K562 (cell line): ENCODE measurements around the gene MAP3K7CL. TPM values are rescaled to one million over a fixed set of nuclear protein-coding genes. Genes with fewer than 3 reads are reported as not detected.

ENCODE experiments used
- ATAC-seq: fragments of 200-7000 bp; cut with Tn5 transposase; 3 replicates; pipeline ENCODE4 v1.9.1; 2020; ENCODE audit warnings: moderate library complexity
- BruUV-seq: library from RNA; stranded (reverse); fragments of 400-500 nt; replicated peaks from 2 replicates; lab custom pipeline; 2021; lab: Mats Ljungman, UMichigan
- CTCF ChIA-PET: fragments of 300-600 bp; formaldehyde crosslinking; extraction: SDS; loops from one replicate; lab custom pipeline; 2021; ENCODE audit warnings: low intra/inter-chr PET ratio; lab: Yijun Ruan, JAX
- POLR2A ChIA-PET: fragments of 300-600, 350-650 bp; sonication (Branson Sonifier 250); formaldehyde crosslinking; extraction: SDS; loops from one replicate; lab custom pipeline; 2021; ENCODE audit warnings: antibody characterized with exemption, inconsistent platforms; lab: Yijun Ruan, JAX
- DNase-seq, 4 experiments: peaks; one replicate each; pipeline versions ENCODE4 v3.0.0 to v3.0.0-alpha.2; 2011 to 2018; ENCODE audit warnings: low spot score in 3 of 4, mixed read lengths in 3 of 4; ENCODE audit errors: extremely low read depth in 1 of 4
- FAIRE-seq: peaks from 2 replicates; lab custom pipeline; 2011; peaks lifted over from hg19 to GRCh38; lab: Jason Lieb, UNC
- H2AFZ ChIP-seq: 2 replicates; pipeline ENCODE4 v1.6.0; 2011; ENCODE audit warnings: low read depth, low read length, control low read depth, inconsistent platforms
- H3K27ac ChIP-seq: fragments of 200-600 bp; 3 replicates; pipeline ENCODE4 v1.8.0; 2011; ENCODE audit warnings: low read depth, mild to moderate bottlenecking, control low read depth, inconsistent platforms, low read length, moderate library complexity, mixed read lengths; ENCODE audit errors: extremely low read depth
- H3K27me3 ChIP-seq, 2 experiments: fragments of 300-600 bp in 1 of 2; 2 replicates in 1 of 2; 3 replicates in 1 of 2; pipeline versions ENCODE4 v1.6.0 to v1.8.0; 2011; ENCODE audit warnings: inconsistent platforms in 2 of 2, low read length in 2 of 2, mild to moderate bottlenecking in 1 of 2, mixed read lengths in 1 of 2, moderate library complexity in 1 of 2; ENCODE audit not compliant: control insufficient read depth in 2 of 2, insufficient read depth in 2 of 2
- H3K36me3 ChIP-seq: fragments of 300-600 bp; 3 replicates; pipeline ENCODE4 v1.8.0; 2011; ENCODE audit warnings: mild to moderate bottlenecking, low read length, inconsistent platforms; ENCODE audit not compliant: control insufficient read depth, insufficient read depth
- H3K4me1 ChIP-seq, 2 experiments: fragments of 200-600 bp in 1 of 2; replicated peaks in 1 of 2; 2 replicates in 1 of 2; 3 replicates in 1 of 2; pipeline versions ENCODE4 v1.5.1 to v1.8.0; 2011; ENCODE audit warnings: inconsistent platforms in 2 of 2, low read length in 2 of 2, mild to moderate bottlenecking in 1 of 2, mixed read lengths in 1 of 2, moderate library complexity in 1 of 2; ENCODE audit not compliant: control insufficient read depth in 2 of 2, insufficient read depth in 2 of 2
- H3K4me2 ChIP-seq: 2 replicates; pipeline ENCODE4 v1.6.1; 2011; ENCODE audit warnings: low read length, control low read depth, inconsistent platforms, mixed read lengths; ENCODE audit not compliant: insufficient read depth
- H3K4me3 ChIP-seq: fragments of 200-600 bp; sonication (generic), shearing (Covaris generic); 2 replicates; pipeline ENCODE4 v1.5.1; 2016; ENCODE audit warnings: control low read depth, inconsistent platforms
- H3K79me2 ChIP-seq: fragments of 200-600 bp; 3 replicates; pipeline ENCODE4 v1.8.0; 2011; ENCODE audit warnings: low read length, inconsistent platforms; ENCODE audit not compliant: control insufficient read depth, insufficient read depth
- H3K9ac ChIP-seq, 2 experiments: 2 replicates each; pipeline versions ENCODE4 v1.6.0 to v1.6.1; 2011; ENCODE audit warnings: low read depth in 2 of 2, low read length in 2 of 2, control low read depth in 1 of 2, inconsistent platforms in 1 of 2, mild to moderate bottlenecking in 1 of 2, mixed read lengths in 1 of 2; ENCODE audit not compliant: insufficient read depth in 1 of 2
- H3K9me1 ChIP-seq: one replicate; pipeline ENCODE4 v1.6.0; 2011; ENCODE audit warnings: inconsistent platforms, mild to moderate bottlenecking, low read length, moderate library complexity; ENCODE audit not compliant: control insufficient read depth, insufficient read depth
- H3K9me3 ChIP-seq: replicated peaks from 2 replicates; pipeline ENCODE4 v1.5.1; 2011; ENCODE audit warnings: low read depth, low read length, inconsistent platforms; ENCODE audit not compliant: control insufficient read depth, insufficient read depth
- H4K20me1 ChIP-seq: replicated peaks from 2 replicates; pipeline ENCODE4 v1.6.1; 2011; ENCODE audit warnings: low read length, inconsistent platforms, mixed read lengths; ENCODE audit not compliant: control insufficient read depth, insufficient read depth
- CBFB ChIP-seq: sonication (generic); formaldehyde crosslinking; IDR thresholded peaks from 2 replicates; pipeline ENCODE4 v1.4.0; 2020; ENCODE audit warnings: mild to moderate bottlenecking, missing genetic modification reagents
- E2F8 ChIP-seq: fragments of 450-650 bp; IDR thresholded peaks from 2 replicates; pipeline ENCODE4 v1.7.1; 2018; ENCODE audit warnings: mild to moderate bottlenecking, low read depth; ENCODE audit not compliant: partially characterized antibody
- FOXK2 ChIP-seq, 2 experiments: fragments of 450-650 bp; IDR thresholded peaks in 1 of 2; conservative IDR thresholded peaks in 1 of 2; 2 replicates each; pipeline ENCODE4 v1.6.1; 2016; ENCODE audit warnings: low read depth in 2 of 2, mild to moderate bottlenecking in 1 of 2
- GABPA ChIP-seq: fragments of 200-800 bp; sonication (Bioruptor generic); conservative IDR thresholded peaks from 2 replicates; pipeline ENCODE4 v1.6.1; 2016; ENCODE audit warnings: low read depth, missing genetic modification characterization, missing compliant biosample characterization
- GTF2E2 ChIP-seq: fragments of 200-800 bp; sonication (Bioruptor generic); IDR thresholded peaks from 2 replicates; pipeline ENCODE4 v1.6.1; 2016; ENCODE audit warnings: missing genetic modification characterization, missing compliant biosample characterization
- HES1 ChIP-seq: fragments of 450-650 bp; IDR thresholded peaks from 2 replicates; pipeline ENCODE4 v1.6.1; 2016; ENCODE audit warnings: low read depth, mild to moderate bottlenecking, moderate library complexity
- HSF4 ChIP-seq: fragments of 250-450 bp; sonication (Bioruptor Pico); IDR thresholded peaks from 2 replicates; pipeline ENCODE4 v2.1.2; 2022; ENCODE audit warnings: mild to moderate bottlenecking, moderate library complexity, borderline replicate concordance
- MIER1 ChIP-seq: fragments of 450-650 bp; IDR thresholded peaks from 2 replicates; pipeline ENCODE4 v1.6.1; 2016; ENCODE audit warnings: antibody characterized with exemption, mild to moderate bottlenecking, low read depth
- PHB2 ChIP-seq: fragments of 450-650 bp; IDR thresholded peaks from 2 replicates; pipeline ENCODE4 v1.6.1; 2017; ENCODE audit warnings: low read depth
- ZHX1 ChIP-seq: fragments of 150-350 bp; conservative IDR thresholded peaks from 2 replicates; pipeline ENCODE4 v1.6.1; 2014; ENCODE audit warnings: low read length
- ZNF174 ChIP-seq: fragments of 250-450 bp; sonication (Bioruptor Pico); IDR thresholded peaks from 2 replicates; pipeline ENCODE4 v1.4.0; 2020; ENCODE audit warnings: mild to moderate bottlenecking
- ZNF24 ChIP-seq: fragments of 450-650 bp; IDR thresholded peaks from 2 replicates; pipeline ENCODE4 v1.6.1; 2016
- ZNF280B ChIP-seq: fragments of 250-450 bp; sonication (Bioruptor Pico); IDR thresholded peaks from 2 replicates; pipeline ENCODE4 v1.5.1; 2021; ENCODE audit warnings: mild to moderate bottlenecking
- ZNF583 ChIP-seq: fragments of 250-450 bp; sonication (Bioruptor Pico); IDR thresholded peaks from 2 replicates; pipeline ENCODE4 v1.4.0; 2020
- ZNF77 ChIP-seq: fragments of 250-450 bp; sonication (Bioruptor Pico); IDR thresholded peaks from 2 replicates; pipeline ENCODE4 v1.5.0; 2020
- ZSCAN29 ChIP-seq: fragments of 450-650 bp; IDR thresholded peaks from 2 replicates; pipeline ENCODE4 v1.6.1; 2017
- ZSCAN32 ChIP-seq: fragments of 450-650 bp; formaldehyde crosslinking; IDR thresholded peaks from 2 replicates; pipeline ENCODE4 v1.4.0; 2020; ENCODE audit warnings: mild to moderate bottlenecking, moderate library complexity
- WGBS: fragments of 100-300 bp; shearing (Covaris generic); methylation state at CpG from one replicate; pipeline ENCODE4 v1.1.6; 2016; ENCODE audit warnings: low coverage, mixed read lengths; ENCODE audit not compliant: insufficient coverage; ENCODE audit errors: missing lambda C conversion rate; 5-methylcytosine and 5-hydroxymethylcytosine counted together
- in situ Hi-C: fragments of 300-500 bp; cut with MboI; formaldehyde crosslinking; loops from 4 replicates; pipeline ENCODE4 v1.15.0; 2018; ENCODE audit warnings: inconsistent platforms, mixed read lengths
- intact Hi-C: fragments of 100-400 bp; cut with micrococcal nuclease; formaldehyde crosslinking; loops from 2 replicates; pipeline ENCODE4 v1.14.2; 2022
- polyA plus RNA-seq, 8 experiments: library from polyadenylated mRNA; depleted of rRNA in 4 of 8; stranded (reverse) in 5 of 8; unstranded in 3 of 8; fragments of >200 nt; fragmentation: Nextera tagmentation in 2 of 8; fragmentation: Illumina TruSeq in 1 of 8; extraction: Ambion mirVana in 2 of 8; extraction: Trizol in 1 of 8; gene quantifications; 2 replicates each; pipeline versions ENCODE4 v1.2.1 to v1.2.3, GENCODE V29; 2011 to 2014; ENCODE audit warnings: inconsistent platforms in 1 of 8, missing spikeins in 1 of 8
- total RNA-seq, 7 experiments: library from RNA; depleted of rRNA in 6 of 7; stranded (reverse); fragments of >200 nt in 6 of 7; fragmentation: Illumina TruSeq in 2 of 7; extraction: Trizol in 2 of 7; gene quantifications; 2 replicates each; pipeline versions ENCODE4 v1.2.1 to v1.2.3, GENCODE V29; 2011 to 2021; ENCODE audit warnings: low replicate concordance in 1 of 7

Gene MAP3K7CL
- total and polyA plus RNA-seq, 9 of the 15 experiments (the other 6 are each of a cell fraction or from before 2014, with no cell fraction given) = 0.13 to 0.15 (median 0.14) TPM; not detected in 6

GRCh38 chr21:29091033-29091432 lies 39.4 kb upstream of the MAP3K7CL start:
- no peak overlapping the region for H3K9ac ChIP-seq
- ATAC-seq (no peak), FAIRE-seq (no peak), DNase-seq (no peak)
- no peaks in the 10 kb centered on the region for H3K79me2 ChIP-seq
- H3K9me1 ChIP-seq = no peaks in the 10 kb centered on the region
- no peaks in the 10 kb centered on the region for H3K4me1 ChIP-seq
- H3K27me3 ChIP-seq = peaks cover 5 to 6% of the 10 kb centered on the region in 2 experiments; a peak in 3 of 5 replicates
- BruUV-seq = no TSS peak
- no peak overlapping the region for H3K4me2 ChIP-seq
- intact Hi-C loops = loop anchor here (10.0 kb wide), 3 partner anchors 254 to 1104 kb away; no protein-coding TSS in a partner anchor
- H4K20me1 ChIP-seq = no peaks in the 10 kb centered on the region
- ChIA-PET POLR2A (interaction anchor here (1.3 kb wide), 1 partner anchor 20 kb away, joined by 3 read pairs; no protein-coding TSS in a partner anchor), CTCF (interaction anchor here (1.6 to 2.7 kb wide), 3 partner anchors 74 to 281 kb away, joined by 4 to 20 read pairs (median 16); no protein-coding TSS in a partner anchor)
- no peak overlapping the region for H3K27ac ChIP-seq
- no peak overlapping the region for H2AFZ ChIP-seq
- H3K4me3 ChIP-seq = no peak overlapping the region
- no peaks in the 10 kb centered on the region for H3K36me3 ChIP-seq
- WGBS = 4% methylated on average over 1 of the region's 1 CpG
- in situ Hi-C loops = no loop called here
- H3K9me3 ChIP-seq = no peaks in the 10 kb centered on the region
- TF ChIP-seq ZNF583 (CRISPR knock-in tag) (no peak), ZNF77 (no peak), HSF4 (no peak), GABPA (tag) (no peak), ZHX1 (no peak), ZSCAN32 (no peak), CBFB (CRISPR knock-in tag) (no peak), E2F8 (no peak), ZSCAN29 (no peak), HES1 (no peak), ZNF24 (no peak), PHB2 (no peak), GTF2E2 (no peak), MIER1 (no peak), ZNF280B (CRISPR knock-in tag) (no peak), ZNF174 (CRISPR knock-in tag) (no peak), FOXK2 (conservative IDR thresholded peaks at IDR 0.05 in 1 of 2, IDR thresholded peaks at IDR 0.05 in 1 of 2; ENCODE audit: low read depth in 2 of 2) (no peak)
